Measurements from ENCODE around the gene ANGPT4.
A peak's percentile ranks its signal among the peaks of the same experiment; 100 is the strongest.

Gene ANGPT4, protein sequence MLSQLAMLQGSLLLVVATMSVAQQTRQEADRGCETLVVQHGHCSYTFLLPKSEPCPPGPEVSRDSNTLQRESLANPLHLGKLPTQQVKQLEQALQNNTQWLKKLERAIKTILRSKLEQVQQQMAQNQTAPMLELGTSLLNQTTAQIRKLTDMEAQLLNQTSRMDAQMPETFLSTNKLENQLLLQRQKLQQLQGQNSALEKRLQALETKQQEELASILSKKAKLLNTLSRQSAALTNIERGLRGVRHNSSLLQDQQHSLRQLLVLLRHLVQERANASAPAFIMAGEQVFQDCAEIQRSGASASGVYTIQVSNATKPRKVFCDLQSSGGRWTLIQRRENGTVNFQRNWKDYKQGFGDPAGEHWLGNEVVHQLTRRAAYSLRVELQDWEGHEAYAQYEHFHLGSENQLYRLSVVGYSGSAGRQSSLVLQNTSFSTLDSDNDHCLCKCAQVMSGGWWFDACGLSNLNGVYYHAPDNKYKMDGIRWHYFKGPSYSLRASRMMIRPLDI

GRCh38 chr20:916125-916799 lies at the start of gene ANGPT4:
ANGPT4 (minus strand) TSS chr20:916334; CDS start chr20:916214, 120 bp downstream.
- no peak for DNase-seq

GRCh38 chr20:963795-964194 lies 47.7 kb upstream of the ANGPT4 start:
- no peak for DNase-seq

DNA sequence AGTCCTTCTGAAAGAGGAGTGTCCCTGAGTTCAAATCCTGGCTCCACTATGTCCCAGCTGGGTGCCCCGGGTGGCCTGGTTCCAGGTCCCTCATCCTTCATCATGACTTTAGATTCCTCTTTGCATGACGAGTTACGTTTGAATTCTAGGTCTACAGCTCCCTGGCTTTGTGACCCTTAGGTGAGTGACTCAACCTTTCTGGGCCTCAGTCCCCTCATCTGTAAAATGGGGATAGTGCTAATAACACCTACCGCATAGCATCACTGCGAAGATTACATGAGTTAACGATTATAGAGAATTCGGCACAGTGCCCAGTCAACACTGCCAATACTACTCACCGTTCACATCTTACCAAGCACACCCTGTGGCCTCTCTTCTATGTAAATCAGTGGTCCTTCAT lies 46.5 kb upstream of the ANGPT4 start:
- DNase-seq = no peak

DNA sequence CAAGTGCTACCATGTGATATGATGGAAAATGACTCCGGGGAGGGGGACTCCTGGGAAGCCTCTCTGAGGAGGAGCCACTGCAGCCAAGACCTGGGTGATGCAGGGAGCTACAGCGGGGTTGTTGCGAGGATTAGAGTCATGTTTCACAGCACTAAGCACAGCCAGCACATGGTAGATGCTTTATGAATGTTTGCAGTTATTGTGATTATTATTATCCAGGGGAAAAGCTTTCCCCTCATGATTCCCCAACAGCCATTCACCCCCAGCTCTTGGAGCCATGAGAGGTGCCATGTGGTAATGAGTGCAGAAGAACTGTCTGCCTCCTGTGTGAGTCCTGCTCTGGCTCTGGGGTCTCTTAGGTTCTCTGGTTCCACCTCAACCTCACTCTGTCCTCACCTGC lies 46.1 kb upstream of the ANGPT4 start:
- no peak for DNase-seq

- DNase-seq = no peak
Measured at GRCh38 chr20:961768-962167, 45.6 kb upstream of the ANGPT4 start.

DNA sequence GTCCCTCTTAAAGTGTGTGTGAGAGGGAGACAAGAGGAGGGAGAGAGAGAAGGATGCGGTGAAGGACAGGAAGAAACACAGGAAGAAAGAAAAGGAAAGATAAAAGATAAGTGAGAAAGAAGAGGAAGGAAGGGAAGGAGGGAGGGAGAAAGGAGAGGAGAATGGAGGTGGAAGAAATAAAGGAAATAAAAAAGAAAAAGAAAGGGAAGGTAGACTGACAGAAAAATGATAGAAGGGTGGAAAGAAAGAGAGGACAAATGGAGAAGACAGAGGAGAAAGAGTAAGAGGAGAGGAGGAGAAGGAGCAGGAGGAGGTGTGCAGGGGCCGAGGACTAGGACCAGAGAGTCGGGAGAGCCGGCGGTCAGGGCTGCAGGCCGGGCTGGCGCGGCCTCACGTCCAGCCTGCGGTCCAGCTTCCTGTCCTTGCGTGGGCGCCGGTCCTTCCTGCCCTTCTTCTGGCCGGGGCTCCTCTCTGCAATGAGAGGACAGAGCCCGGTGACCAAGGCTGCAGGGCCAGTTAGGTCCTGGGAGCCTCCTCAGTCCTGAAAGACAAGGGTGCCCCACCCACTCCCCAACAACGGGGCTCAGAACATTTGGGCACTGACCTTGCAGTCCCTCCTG lies 44.0 kb upstream of the ANGPT4 start:
- no peak for DNase-seq

DNA sequence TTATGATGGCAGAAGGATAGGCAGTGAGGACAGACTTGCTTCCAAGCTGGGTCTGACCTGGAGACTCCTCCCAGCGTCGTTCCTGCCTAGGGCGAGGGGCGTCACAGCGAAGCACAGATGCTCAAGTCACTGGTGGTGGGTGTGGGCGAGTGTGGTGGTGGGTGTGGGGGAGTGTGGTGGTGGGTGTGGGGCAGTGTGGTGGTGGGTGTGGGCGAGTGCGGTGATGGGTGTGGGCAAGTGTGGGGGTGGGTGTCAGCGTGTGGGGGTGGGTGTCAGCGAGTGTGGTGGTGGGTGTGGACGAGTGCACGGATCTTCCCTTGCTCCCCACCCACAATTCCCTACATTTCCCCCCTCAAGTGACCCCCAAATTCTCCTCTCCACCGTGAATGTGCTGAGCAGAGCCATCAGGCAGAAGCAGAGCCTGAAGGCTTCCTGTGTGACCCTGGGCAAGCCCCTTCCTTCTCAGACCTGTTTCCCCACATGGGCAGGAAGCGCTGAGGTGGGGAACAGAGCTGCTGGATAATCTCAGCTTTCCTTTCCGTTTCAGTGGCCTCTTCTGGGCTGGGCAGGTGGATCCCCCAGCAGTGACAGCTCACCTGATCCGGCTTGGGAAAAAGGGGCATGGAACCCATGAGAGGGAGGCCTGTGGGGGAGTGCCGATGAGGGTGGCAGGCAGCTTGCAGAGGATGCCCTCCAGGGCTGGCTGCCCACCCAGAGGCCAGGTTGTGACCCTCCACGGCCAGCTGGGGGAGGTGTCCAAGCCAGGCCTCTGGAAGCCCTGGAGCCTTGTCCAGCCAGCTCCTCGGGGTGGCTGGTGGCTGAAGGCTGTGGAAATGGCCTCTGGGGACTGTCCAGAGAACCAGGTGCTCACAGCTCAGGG lies 43.0 kb upstream of the ANGPT4 start:
- no peak for DNase-seq

- DNase-seq = peak; percentile 9
Measured at GRCh38 chr20:957544-957943, 41.4 kb upstream of the ANGPT4 start.

DNA sequence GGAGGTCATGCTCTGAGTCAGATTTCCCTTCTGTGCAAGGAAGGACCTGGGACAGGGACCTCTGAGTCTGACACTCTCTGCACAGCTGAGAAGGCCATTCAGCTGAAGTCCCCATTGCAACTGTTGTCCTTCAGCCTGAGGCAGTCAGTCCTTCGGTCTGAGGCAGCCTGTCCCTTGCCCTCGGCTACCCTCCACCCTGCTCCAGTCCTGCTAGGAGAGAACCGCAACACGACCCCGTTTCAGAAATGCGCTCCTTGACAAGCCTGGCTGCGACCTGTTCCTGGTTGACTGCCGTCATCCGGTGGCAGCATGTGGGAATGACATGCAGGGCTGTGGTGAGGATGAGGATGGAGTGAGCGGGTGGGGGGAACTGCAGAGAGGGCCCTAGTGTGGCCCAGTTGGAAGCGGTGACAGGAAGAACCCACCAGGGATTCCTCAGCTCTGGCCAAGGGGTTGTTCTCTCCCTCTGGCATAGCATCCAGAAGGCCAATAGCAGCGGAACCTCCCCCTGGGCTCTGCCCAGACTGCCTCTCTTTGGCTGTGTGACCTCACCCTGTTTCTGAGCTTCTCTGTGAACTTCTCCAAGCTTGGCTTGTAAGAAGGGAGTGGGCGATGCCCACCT lies 40.3 kb upstream of the ANGPT4 start:
- DNase-seq = peak; percentile 84

DNA sequence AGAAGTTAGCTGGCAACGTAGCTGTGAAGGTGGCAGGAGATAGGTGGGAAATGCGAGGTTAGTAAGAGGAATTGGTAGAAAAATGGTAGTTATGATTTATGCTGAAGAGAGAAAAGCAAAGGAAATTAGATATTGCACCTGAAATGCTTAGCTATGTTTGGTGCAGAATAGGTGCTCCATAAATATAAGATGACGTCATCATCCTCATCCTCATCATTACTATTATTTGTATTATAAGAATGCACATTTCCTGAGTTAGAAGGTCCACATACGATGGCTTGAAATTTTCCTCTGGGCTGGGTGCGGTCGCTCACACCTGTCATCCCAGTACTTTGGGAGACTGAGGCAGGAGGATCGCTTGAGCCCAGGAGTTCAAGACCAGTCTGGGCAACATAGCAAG lies 39.5 kb upstream of the ANGPT4 start:
- DNase-seq = no peak

DNA sequence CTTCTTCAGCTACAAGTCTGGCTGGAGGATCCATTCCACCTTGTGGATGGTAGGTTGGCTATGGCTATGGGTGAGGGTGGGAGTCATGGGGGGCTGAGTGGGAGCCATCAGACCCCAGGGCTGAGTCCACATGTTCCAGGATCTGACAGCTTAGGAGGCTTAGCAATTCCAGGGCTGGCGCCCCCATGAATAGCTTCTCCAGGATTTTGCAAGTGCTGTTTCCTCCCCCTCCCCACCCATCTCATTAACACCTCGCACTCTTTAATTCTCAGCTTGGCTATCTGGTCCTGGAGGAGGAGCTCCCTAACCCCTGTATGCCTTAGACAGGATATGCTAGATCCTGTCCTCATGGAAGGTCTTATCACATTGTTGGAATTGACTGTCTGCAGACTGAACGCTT lies 39.0 kb upstream of the ANGPT4 start:
- DNase-seq = peak; percentile 37

- peak; percentile 11 for DNase-seq
Measured at GRCh38 chr20:953742-954141, 37.6 kb upstream of the ANGPT4 start.

GRCh38 chr20:952196-952795 lies 36.2 kb upstream of the ANGPT4 start:
- DNase-seq = no peak

GRCh38 chr20:951384-952169 lies 35.4 kb upstream of the ANGPT4 start:
- DNase-seq = peak; percentile 87

GRCh38 chr20:949717-950116 lies 33.6 kb upstream of the ANGPT4 start:
- DNase-seq = no peak

- no peak for DNase-seq
Measured at GRCh38 chr20:946826-947225, 30.7 kb upstream of the ANGPT4 start.

- no peak for DNase-seq
Measured at GRCh38 chr20:945841-946240, 29.7 kb upstream of the ANGPT4 start.

- DNase-seq = no peak
Measured at GRCh38 chr20:944774-945410, 28.8 kb upstream of the ANGPT4 start.

GRCh38 chr20:944148-944547 lies 28.0 kb upstream of the ANGPT4 start:
- DNase-seq = no peak

DNA sequence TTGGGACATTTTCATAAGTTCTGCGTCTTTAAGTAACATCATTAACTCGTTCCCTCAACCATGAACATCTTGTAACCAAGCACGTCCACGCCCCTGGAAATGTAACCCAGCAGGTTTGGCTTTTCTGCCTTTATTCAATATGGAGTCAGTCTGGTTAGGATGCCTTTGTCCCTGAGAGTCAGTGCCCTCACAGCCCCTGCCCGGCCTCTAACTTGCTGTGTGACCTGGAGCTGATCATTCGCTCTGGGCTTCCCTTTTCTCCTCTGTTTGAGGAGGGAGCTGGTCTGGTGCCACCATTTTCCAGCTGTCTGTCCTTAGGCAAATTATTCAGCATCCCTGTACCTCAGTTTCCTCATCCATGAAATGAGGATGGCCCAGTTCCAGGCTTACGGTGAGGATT lies 26.5 kb upstream of the ANGPT4 start:
- DNase-seq = no peak

GRCh38 chr20:940926-941325 lies 24.8 kb upstream of the ANGPT4 start:
- no peak for DNase-seq

All from NCI-H82 (cell line).